ENCODE data around the gene PBX1.

- TF ChIP-seq CTCF (IDR thresholded peaks at IDR 0.05; ENCODE audit: low read depth, low read length, poor library complexity, severe bottlenecking) (no peak), EZH2phosphoT487 (IDR thresholded peaks at IDR 0.05; ENCODE audit: borderline replicate concordance, low read length) (no peak)
Observed at GRCh38 chr1:164692420-164692819, 133.4 kb downstream of the PBX1 start.

All from DOHH2 (cell line).